ENCODE data around the gene FBXO4. TPM values are rescaled to one million over a fixed set of nuclear protein-coding genes. Genes with fewer than 3 reads are reported as not detected.

The FBXO4 gene
- total RNA-seq, 1 experiment from 2014 or later: 9.6 TPM

- no TSS peak for BruUV-seq (replicated peaks)
- H3K36me3 ChIP-seq (ENCODE audit: insufficient read depth, low read length, poor library complexity, severe bottlenecking): no peaks in the 10 kb centered on the region
- H3K27me3 ChIP-seq (replicated peaks; ENCODE audit: insufficient read depth, low read depth, low read length, poor library complexity): no peaks in the 10 kb centered on the region
- intact Hi-C loops (cut with micrococcal nuclease; ENCODE audit: unreplicated experiment): no loop called here
- H3K9me3 ChIP-seq (ENCODE audit: low read depth, low read length, poor library complexity, severe bottlenecking): no peaks in the 10 kb centered on the region
- H3K4me3 ChIP-seq (ENCODE audit: low read depth, low read length, poor library complexity, severe bottlenecking): no peak overlapping the region
- no peak for TF ChIP-seq CTCF (conservative IDR thresholded peaks at IDR 0.05; ENCODE audit: low read depth, low read length)
- no peak for TF ChIP-seq EZH2 (IDR thresholded peaks at IDR 0.05; ENCODE audit: borderline replicate concordance, low read depth, low read length, poor library complexity, severe bottlenecking)
- H3K27ac ChIP-seq (ENCODE audit: low read depth, low read length, poor library complexity, severe bottlenecking): no peak overlapping the region
- CTCF ChIA-PET: no interaction called here
- POLR2A ChIA-PET (ENCODE audit: low non-redundant PET): no interaction called here
- no peaks in the 10 kb centered on the region for H3K4me1 ChIP-seq (ENCODE audit: insufficient read depth, low read length, poor library complexity, severe bottlenecking)
- DNase-seq (ENCODE audit: low spot score): no peak
These were observed 33.9 kb upstream of the FBXO4 start for GRCh38 chr5:41891066-41891707.

GRCh38 chr5:41892031-41892430 is 33.0 kb upstream of the FBXO4 start:
- DNase-seq (ENCODE audit: low spot score): no peak
- H3K4me1 ChIP-seq (ENCODE audit: insufficient read depth, low read length, poor library complexity, severe bottlenecking): no peaks in the 10 kb centered on the region
- H3K27ac ChIP-seq (ENCODE audit: low read depth, low read length, poor library complexity, severe bottlenecking): no peak overlapping the region
- ChIA-PET CTCF (no interaction called here), POLR2A (ENCODE audit: low non-redundant PET) (no interaction called here)
- no peaks in the 10 kb centered on the region for H3K27me3 ChIP-seq (replicated peaks; ENCODE audit: insufficient read depth, low read depth, low read length, poor library complexity)
- no peak for TF ChIP-seq EZH2 (IDR thresholded peaks at IDR 0.05; ENCODE audit: borderline replicate concordance, low read depth, low read length, poor library complexity, severe bottlenecking)
- TF ChIP-seq CTCF (conservative IDR thresholded peaks at IDR 0.05; ENCODE audit: low read depth, low read length): no peak
- intact Hi-C loops (cut with micrococcal nuclease; ENCODE audit: unreplicated experiment): no loop called here
- H3K36me3 ChIP-seq (ENCODE audit: insufficient read depth, low read length, poor library complexity, severe bottlenecking): no peaks in the 10 kb centered on the region
- BruUV-seq (replicated peaks): no TSS peak
- H3K9me3 ChIP-seq (ENCODE audit: low read depth, low read length, poor library complexity, severe bottlenecking): no peaks in the 10 kb centered on the region
- no peak overlapping the region for H3K4me3 ChIP-seq (ENCODE audit: low read depth, low read length, poor library complexity, severe bottlenecking)

GRCh38 chr5:41893074-41893851 is 31.8 kb upstream of the FBXO4 start:
- Histone ChIP-seq H3K4me3 (ENCODE audit: low read depth, low read length, poor library complexity, severe bottlenecking) (no peak overlapping the region), H3K4me1 (ENCODE audit: insufficient read depth, low read length, poor library complexity, severe bottlenecking) (no peaks in the 10 kb centered on the region), H3K27ac (ENCODE audit: low read depth, low read length, poor library complexity, severe bottlenecking) (no peak overlapping the region), H3K9me3 (ENCODE audit: low read depth, low read length, poor library complexity, severe bottlenecking) (no peaks in the 10 kb centered on the region), H3K27me3 (replicated peaks; ENCODE audit: insufficient read depth, low read depth, low read length, poor library complexity) (no peaks in the 10 kb centered on the region), H3K36me3 (ENCODE audit: insufficient read depth, low read length, poor library complexity, severe bottlenecking) (no peaks in the 10 kb centered on the region)
- ChIA-PET POLR2A (ENCODE audit: low non-redundant PET) (no interaction called here), CTCF (no interaction called here)
- no TSS peak for BruUV-seq (replicated peaks)
- DNase-seq (ENCODE audit: low spot score): no peak
- TF ChIP-seq CTCF (conservative IDR thresholded peaks at IDR 0.05; ENCODE audit: low read depth, low read length) (no peak), EZH2 (IDR thresholded peaks at IDR 0.05; ENCODE audit: borderline replicate concordance, low read depth, low read length, poor library complexity, severe bottlenecking) (no peak)
- intact Hi-C loops (cut with micrococcal nuclease; ENCODE audit: unreplicated experiment): no loop called here
